Loucy (cell line): Measurements from ENCODE around the gene RUNX1.

ENCODE experiments used
- CTCF ChIP-seq: fragments of 200-600 bp; sonication (generic); conservative IDR thresholded peaks from 2 replicates; pipeline ENCODE4 v1.5.1; 2014; ENCODE audit warnings: mild to moderate bottlenecking, antibody characterized with exemption, low read length
- EZH2phosphoT487 ChIP-seq: fragments of 200-600 bp; IDR thresholded peaks from 2 replicates; pipeline ENCODE4 v1.6.1; 2018; ENCODE audit warnings: antibody characterized with exemption, mild to moderate bottlenecking, moderate library complexity, borderline replicate concordance

- TF ChIP-seq CTCF (no peak), EZH2phosphoT487 (no peak)
These were observed 121.1 kb downstream of the RUNX1 start for GRCh38 chr21:34927992-34928391.
